ENCODE results near the gene USF1. TPM values are rescaled to one million over a fixed set of nuclear protein-coding genes. Genes with fewer than 3 reads are reported as not detected.
"Not testable (repeated sequence)": the region's sequence is repeated elsewhere in the genome, so short reads cannot be mapped to it uniquely, and the experiment has no call there.

USF1 gene
- total RNA-seq, 1 donor from 2014 or later: 45.9 TPM

DNA sequence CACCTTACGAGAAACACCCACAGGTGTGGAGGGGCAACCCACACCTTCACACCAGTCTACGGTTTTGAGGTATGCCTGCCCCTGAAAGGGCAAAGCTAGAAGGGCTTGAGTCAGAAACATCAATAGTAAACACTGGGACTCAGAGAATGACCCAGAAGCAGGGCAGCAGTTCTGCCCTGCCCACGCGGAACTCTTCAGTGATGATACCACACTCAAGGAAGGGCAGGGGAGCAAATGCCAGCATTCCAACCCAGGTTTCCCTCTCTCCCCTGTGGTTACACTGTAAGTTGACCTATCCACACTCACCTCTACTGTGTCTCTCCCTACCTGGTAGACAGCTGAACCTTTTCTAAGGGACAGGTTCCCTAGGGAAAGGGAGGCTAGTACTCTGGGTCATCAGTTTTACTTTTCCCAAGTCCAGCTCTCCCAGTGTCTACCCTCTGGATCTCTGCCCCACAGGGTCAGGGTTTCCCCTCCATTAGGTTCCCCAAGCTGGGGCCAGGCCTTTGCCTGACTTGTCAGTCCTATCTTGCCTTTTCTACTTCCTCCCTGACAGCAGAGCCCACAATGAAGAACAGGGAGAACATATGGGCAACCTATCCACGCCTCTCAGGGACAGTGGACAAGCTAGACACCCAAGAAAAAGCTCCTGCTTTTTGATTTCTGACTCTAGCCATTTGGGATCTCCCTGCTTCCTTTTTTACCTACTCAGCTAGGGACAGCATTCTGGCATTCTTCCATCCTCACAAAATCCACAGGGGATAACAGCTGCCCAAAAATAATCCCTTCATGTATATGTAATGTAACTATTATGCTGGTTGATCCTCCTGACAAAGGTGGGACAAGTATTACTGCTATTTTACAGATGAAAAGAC lies 27.8 kb downstream of the USF1 start:
- TF ChIP-seq, protein P1, sequence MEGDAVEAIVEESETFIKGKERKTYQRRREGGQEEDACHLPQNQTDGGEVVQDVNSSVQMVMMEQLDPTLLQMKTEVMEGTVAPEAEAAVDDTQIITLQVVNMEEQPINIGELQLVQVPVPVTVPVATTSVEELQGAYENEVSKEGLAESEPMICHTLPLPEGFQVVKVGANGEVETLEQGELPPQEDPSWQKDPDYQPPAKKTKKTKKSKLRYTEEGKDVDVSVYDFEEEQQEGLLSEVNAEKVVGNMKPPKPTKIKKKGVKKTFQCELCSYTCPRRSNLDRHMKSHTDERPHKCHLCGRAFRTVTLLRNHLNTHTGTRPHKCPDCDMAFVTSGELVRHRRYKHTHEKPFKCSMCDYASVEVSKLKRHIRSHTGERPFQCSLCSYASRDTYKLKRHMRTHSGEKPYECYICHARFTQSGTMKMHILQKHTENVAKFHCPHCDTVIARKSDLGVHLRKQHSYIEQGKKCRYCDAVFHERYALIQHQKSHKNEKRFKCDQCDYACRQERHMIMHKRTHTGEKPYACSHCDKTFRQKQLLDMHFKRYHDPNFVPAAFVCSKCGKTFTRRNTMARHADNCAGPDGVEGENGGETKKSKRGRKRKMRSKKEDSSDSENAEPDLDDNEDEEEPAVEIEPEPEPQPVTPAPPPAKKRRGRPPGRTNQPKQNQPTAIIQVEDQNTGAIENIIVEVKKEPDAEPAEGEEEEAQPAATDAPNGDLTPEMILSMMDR (IDR thresholded peaks at IDR 0.05; ENCODE audit: insufficient read depth, low read length, poor library complexity, severe bottlenecking): no peak
- H3K36me3 ChIP-seq (ENCODE audit: control insufficient read depth, insufficient read depth, low read length): no peaks in the 10 kb centered on the region
- H3K27me3 ChIP-seq (ENCODE audit: control insufficient read depth, insufficient read depth, low read length): no peaks in the 10 kb centered on the region
- H3K4me3 ChIP-seq (ENCODE audit: low read depth, low read length): no peak overlapping the region
- DNase-seq (ENCODE audit: low read depth): no peak

DNA sequence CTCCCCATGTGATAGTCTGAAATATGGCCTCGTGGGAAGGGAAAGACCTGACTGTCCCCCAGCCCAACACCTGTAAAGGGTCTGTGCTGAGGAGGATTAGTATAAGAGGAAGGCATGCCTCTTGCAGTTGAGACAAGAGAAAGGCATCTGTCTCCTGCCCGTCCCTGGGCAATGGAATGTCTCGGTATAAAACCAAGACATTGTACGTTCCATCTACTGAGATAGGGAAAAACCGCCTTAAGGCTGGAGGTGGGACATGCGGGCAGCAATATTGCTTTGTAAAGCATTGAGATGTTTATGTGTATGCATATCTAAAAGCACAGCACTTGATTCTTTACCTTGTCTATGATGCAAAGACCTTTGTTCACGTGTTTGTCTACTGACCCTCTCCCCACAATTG lies 28.6 kb downstream of the USF1 start:
- not testable (repeated sequence) for H3K27me3 ChIP-seq (ENCODE audit: control insufficient read depth, insufficient read depth, low read length); DNase-seq (ENCODE audit: low read depth); H3K36me3 ChIP-seq (ENCODE audit: control insufficient read depth, insufficient read depth, low read length)

DNA sequence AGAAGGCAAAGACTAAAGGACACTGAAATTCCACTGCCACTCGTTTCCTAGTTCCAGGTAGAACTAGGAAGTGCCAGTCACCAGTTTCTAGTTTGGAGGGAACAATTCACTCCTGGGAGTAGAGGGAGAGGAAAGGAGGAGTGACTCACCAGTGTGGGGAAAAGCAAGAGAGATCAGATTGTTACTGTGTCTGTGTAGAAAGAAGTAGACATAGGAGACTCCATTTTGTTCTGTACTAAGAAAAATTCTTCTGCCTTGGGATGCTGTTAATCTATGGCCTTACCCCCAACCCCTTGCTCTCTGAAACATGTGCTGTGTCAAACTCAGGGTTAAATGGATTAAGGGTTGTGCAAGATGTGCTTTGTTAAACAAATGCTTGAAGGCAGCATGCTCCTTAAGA lies 29.1 kb downstream of the USF1 start:
- not testable (repeated sequence) for DNase-seq (ENCODE audit: low read depth); H3K27me3 ChIP-seq (ENCODE audit: control insufficient read depth, insufficient read depth, low read length); H3K4me3 ChIP-seq (ENCODE audit: low read depth, low read length); H3K36me3 ChIP-seq (ENCODE audit: control insufficient read depth, insufficient read depth, low read length)

More for the DNA sequence above, 28.6 kb downstream of the USF1 start:
- H3K4me3 ChIP-seq (ENCODE audit: low read depth, low read length): not testable (repeated sequence)

DNA sequence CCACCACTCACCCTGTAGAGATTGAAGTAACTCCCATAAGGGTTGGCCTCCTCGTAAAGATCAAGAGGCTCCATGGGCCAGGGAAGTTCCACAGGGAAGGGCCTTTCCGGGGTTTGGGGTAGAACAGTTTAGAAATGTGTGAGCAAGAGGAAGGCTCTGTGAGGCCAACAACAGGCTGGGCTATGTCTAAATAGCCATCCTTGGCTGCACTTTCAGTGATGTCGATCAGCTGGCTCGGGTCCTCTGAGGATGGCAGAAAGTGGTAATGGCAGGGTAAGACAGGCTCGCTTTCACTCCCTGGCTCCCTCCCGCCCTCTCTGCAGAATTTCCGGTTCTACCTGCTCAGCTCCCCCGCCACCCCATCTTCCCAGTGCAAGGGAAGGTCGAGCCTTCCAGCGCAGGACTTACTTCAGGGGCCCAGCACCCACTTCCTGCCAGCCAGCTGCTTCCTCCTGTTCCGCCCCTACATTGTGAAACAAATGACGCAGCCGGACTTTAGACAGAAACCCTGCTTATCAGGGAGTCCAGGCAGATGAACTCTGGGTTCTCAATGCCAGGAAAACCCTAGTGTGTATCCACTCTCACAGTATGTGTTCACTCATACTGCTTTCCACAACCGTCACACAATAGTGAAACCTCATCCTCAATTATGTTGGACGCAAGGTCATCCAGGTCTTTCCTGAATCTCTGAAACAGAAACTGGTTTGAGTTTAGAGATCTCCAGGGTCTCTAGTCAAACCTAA lies 32.1 kb downstream of the USF1 start:
- TF ChIP-seq, protein P1 (IDR thresholded peaks at IDR 0.05; ENCODE audit: insufficient read depth, low read length, poor library complexity, severe bottlenecking): no peak
- no peak for DNase-seq (ENCODE audit: low read depth)
- Histone ChIP-seq H3K36me3 (ENCODE audit: control insufficient read depth, insufficient read depth, low read length) (no peaks in the 10 kb centered on the region), H3K4me3 (ENCODE audit: low read depth, low read length) (no peak overlapping the region), H3K27me3 (ENCODE audit: control insufficient read depth, insufficient read depth, low read length) (no peaks in the 10 kb centered on the region)

DNA sequence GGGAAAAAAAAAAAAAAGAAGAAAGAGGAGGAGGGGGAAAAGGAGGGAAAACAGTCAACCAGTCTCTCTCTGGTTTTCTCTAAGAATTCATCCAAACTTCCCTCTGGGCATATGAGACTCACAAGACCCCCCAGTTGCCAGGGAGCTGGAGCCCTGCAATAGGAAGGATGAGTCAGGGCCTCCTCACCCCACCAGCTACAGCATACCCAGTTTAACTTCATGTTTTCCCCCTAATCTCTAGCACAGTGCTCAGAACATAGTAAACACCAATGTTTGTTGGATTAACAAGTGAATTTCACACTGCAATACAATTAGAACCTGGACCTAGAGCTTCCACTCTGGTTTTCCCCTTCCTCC lies 32.7 kb downstream of the USF1 start:
- TF ChIP-seq, protein P1 (IDR thresholded peaks at IDR 0.05; ENCODE audit: insufficient read depth, low read length, poor library complexity, severe bottlenecking): no peak
- Histone ChIP-seq H3K36me3 (ENCODE audit: control insufficient read depth, insufficient read depth, low read length) (no peaks in the 10 kb centered on the region), H3K4me3 (ENCODE audit: low read depth, low read length) (no peak overlapping the region), H3K27me3 (ENCODE audit: control insufficient read depth, insufficient read depth, low read length) (no peaks in the 10 kb centered on the region)
- no peak for DNase-seq (ENCODE audit: low read depth)

DNA sequence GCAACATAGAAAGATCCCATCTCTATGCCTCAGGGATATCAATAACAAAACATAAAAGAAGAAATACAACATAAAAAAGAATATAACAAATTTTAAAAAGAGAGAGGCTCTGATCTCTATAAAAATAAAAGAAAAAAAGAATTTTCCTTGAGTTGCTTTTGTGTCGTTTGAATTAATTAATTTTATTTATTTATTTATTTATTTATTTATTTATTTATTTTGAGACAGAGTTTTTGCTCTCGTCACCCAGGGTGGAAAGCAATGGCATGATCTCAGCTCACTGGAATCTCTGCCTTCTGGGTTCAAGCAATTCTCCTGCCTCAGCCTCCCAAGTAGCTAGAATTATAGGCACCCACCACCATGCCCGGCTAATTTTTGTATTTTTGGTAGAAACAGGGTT lies 33.4 kb downstream of the USF1 start:
- TF ChIP-seq, protein P1 (IDR thresholded peaks at IDR 0.05; ENCODE audit: insufficient read depth, low read length, poor library complexity, severe bottlenecking): no peak
- H3K4me3 ChIP-seq (ENCODE audit: low read depth, low read length): no peak overlapping the region
- no peak for DNase-seq (ENCODE audit: low read depth)
- no peaks in the 10 kb centered on the region for H3K36me3 ChIP-seq (ENCODE audit: control insufficient read depth, insufficient read depth, low read length)
- no peaks in the 10 kb centered on the region for H3K27me3 ChIP-seq (ENCODE audit: control insufficient read depth, insufficient read depth, low read length)
